ENCODE results near the gene EFCAB14.
"Not testable (repeated sequence)": the region's sequence is repeated elsewhere in the genome, so short reads cannot be mapped to it uniquely, and the experiment has no call there.

EFCAB14 gene

GRCh38 chr1:46718727-46719622 is at the start of gene EFCAB14:
EFCAB14 (minus strand) TSS chr1:46719114; CDS start chr1:46718087, 1,027 bp downstream.
- peak; percentile 87 for DNase-seq (ENCODE audit: low read depth)

GRCh38 chr1:46768445-46768844 is 49.5 kb upstream of the EFCAB14 start:
- no peak for DNase-seq (ENCODE audit: low read depth)

- no peak for DNase-seq (ENCODE audit: low read depth)
Observed at GRCh38 chr1:46767649-46768282, 48.9 kb upstream of the EFCAB14 start.

GRCh38 chr1:46764402-46764801 is 45.5 kb upstream of the EFCAB14 start:
- no peak for DNase-seq (ENCODE audit: low read depth)

GRCh38 chr1:46761740-46762139 is 42.8 kb upstream of the EFCAB14 start:
- DNase-seq (ENCODE audit: low read depth) = no peak

GRCh38 chr1:46760558-46761166 is 41.7 kb upstream of the EFCAB14 start:
- DNase-seq (ENCODE audit: low read depth) = no peak

GRCh38 chr1:46757956-46758528 is 39.1 kb upstream of the EFCAB14 start:
- no peak for DNase-seq (ENCODE audit: low read depth)

GRCh38 chr1:46757247-46757955 is 38.5 kb upstream of the EFCAB14 start:
- DNase-seq (ENCODE audit: low read depth) = no peak

- no peak for DNase-seq (ENCODE audit: low read depth)
Observed at GRCh38 chr1:46755121-46755520, 36.2 kb upstream of the EFCAB14 start.

- DNase-seq (ENCODE audit: low read depth) = not testable (repeated sequence)
Observed at GRCh38 chr1:46754707-46755106, 35.8 kb upstream of the EFCAB14 start.

GRCh38 chr1:46753985-46754384 is 35.1 kb upstream of the EFCAB14 start:
- no peak for DNase-seq (ENCODE audit: low read depth)

- DNase-seq (ENCODE audit: low read depth) = no peak
Observed at GRCh38 chr1:46749921-46750404, 31.0 kb upstream of the EFCAB14 start.

- DNase-seq (ENCODE audit: low read depth) = no peak
Observed at GRCh38 chr1:46749404-46749803, 30.5 kb upstream of the EFCAB14 start.

- peak; percentile 33 for DNase-seq (ENCODE audit: low read depth)
Observed at GRCh38 chr1:46747683-46748288, 28.9 kb upstream of the EFCAB14 start.

GRCh38 chr1:46742069-46742468 is 23.2 kb upstream of the EFCAB14 start:
- no peak for DNase-seq (ENCODE audit: low read depth)

GRCh38 chr1:46735708-46736324 is 16.9 kb upstream of the EFCAB14 start:
- peak; percentile 20 for DNase-seq (ENCODE audit: low read depth)

- DNase-seq (ENCODE audit: low read depth) = not testable (repeated sequence)
Observed at GRCh38 chr1:46728327-46728873, 9.5 kb upstream of the EFCAB14 start.

- peak; percentile 13 for DNase-seq (ENCODE audit: low read depth)
Observed at GRCh38 chr1:46725736-46726108, 6.8 kb upstream of the EFCAB14 start.

GRCh38 chr1:46724991-46725735 is 6.2 kb upstream of the EFCAB14 start:
- peak; percentile 74 for DNase-seq (ENCODE audit: low read depth)

GRCh38 chr1:46723901-46724300 is 5.0 kb upstream of the EFCAB14 start:
- no peak for DNase-seq (ENCODE audit: low read depth)

Data from fibroblast of gingiva (primary cell).